ENCODE measurements around the gene PCNA. TPM values are rescaled to one million over a fixed set of nuclear protein-coding genes. Genes with fewer than 3 reads are reported as not detected.

The PCNA gene
- total and polyA plus RNA-seq, 3 experiments from 2014 or later: 58.4 to 662 (median 654) TPM

- POLR2A ChIA-PET: interaction anchor here (0.5 kb wide), 1 partner anchor 57 kb away, joined by 3 read pairs; no protein-coding TSS in a partner anchor
- CTCF ChIA-PET: interaction anchor here (0.7 to 8.0 kb wide), 2 partner anchors 9 to 40 kb away, joined by 3 to 62 read pairs; no protein-coding TSS in a partner anchor
Measured at GRCh38 chr20:5095454-5095853, 24.3 kb downstream of the PCNA start.

GRCh38 chr20:5092765-5093339, 26.9 kb downstream of the PCNA start:
- H3K27ac Mint-ChIP-seq: peak overlapping the region in 3 of 8 donors; percentile 30 to 58 (median 55)
- POLR2A ChIA-PET: interaction anchor here (0.7 kb wide), 1 partner anchor 180 kb away, joined by 8 read pairs; no protein-coding TSS in a partner anchor

More at GRCh38 chr20:5095454-5095853, 24.3 kb downstream of the PCNA start:
- no peak overlapping the region for H3K27ac ChIP-seq (ENCODE audit: low read depth, low read length)
- Mint-ChIP-seq H3K4me3 (no peak overlapping the region), H3K9me3 (no peaks in the 10 kb centered on the region), H3K27me3 (no peaks in the 10 kb centered on the region), H3K27ac (peak overlapping the region in 3 of 8 donors; percentile 52 to 86 (median 86)), H3K4me1 (peaks cover 3 to 4% (median 4%) of the 10 kb centered on the region in 3 donors), H3K36me3 (peaks cover 8 to 55% (median 11%) of the 10 kb centered on the region in 3 donors)
- no peaks in the 10 kb centered on the region for H3K27me3 ChIP-seq (ENCODE audit: insufficient read depth, low read length, poor library complexity, severe bottlenecking)
- H3K9me3 ChIP-seq (ENCODE audit: low read length): no peaks in the 10 kb centered on the region
- peaks cover under 1% of the 10 kb centered on the region for H3K4me1 ChIP-seq (ENCODE audit: insufficient read depth, low read length)
- H3K36me3 ChIP-seq (ENCODE audit: insufficient read depth, low read length): peaks cover 6% of the 10 kb centered on the region
- DNase-seq: no peak
- H3K4me3 ChIP-seq (ENCODE audit: low read length): no peak overlapping the region

GRCh38 chr20:5091902-5092301, 27.9 kb downstream of the PCNA start:
- Mint-ChIP-seq H3K4me3 (no peak overlapping the region), H3K4me1 (peaks cover 11 to 15% (median 13%) of the 10 kb centered on the region in 3 donors), H3K36me3 (peaks cover 4 to 29% (median 6%) of the 10 kb centered on the region in 3 donors), H3K9me3 (no peaks in the 10 kb centered on the region), H3K27ac (peak overlapping the region in 6 of 8 donors; percentile 2 to 69 (median 56)), H3K27me3 (no peaks in the 10 kb centered on the region)
- H3K27ac ChIP-seq (ENCODE audit: low read depth, low read length): no peak overlapping the region
- peaks cover 8% of the 10 kb centered on the region for H3K4me1 ChIP-seq (ENCODE audit: insufficient read depth, low read length)
- no peaks in the 10 kb centered on the region for H3K9me3 ChIP-seq (ENCODE audit: low read length)
- H3K27me3 ChIP-seq (ENCODE audit: insufficient read depth, low read length, poor library complexity, severe bottlenecking): no peaks in the 10 kb centered on the region
- H3K4me3 ChIP-seq (ENCODE audit: low read length): no peak overlapping the region
- DNase-seq: no peak
- POLR2A ChIA-PET: interaction anchor here (0.7 kb wide), 1 partner anchor 179 kb away, joined by 8 read pairs; no protein-coding TSS in a partner anchor
- H3K36me3 ChIP-seq (ENCODE audit: insufficient read depth, low read length): no peaks in the 10 kb centered on the region
- CTCF ChIA-PET: interaction anchor here (1.1 to 2.0 kb wide), 2 partner anchors 9 to 13 kb away, joined by 3 to 10 read pairs; no protein-coding TSS in a partner anchor

More at GRCh38 chr20:5092765-5093339, 26.9 kb downstream of the PCNA start:
- no peaks in the 10 kb centered on the region for H3K9me3 ChIP-seq (ENCODE audit: low read length)
- CTCF ChIA-PET: interaction anchor here (2.0 kb wide), 1 partner anchor 8 kb away, joined by 10 read pairs; no protein-coding TSS in a partner anchor
- no peak overlapping the region for H3K27ac ChIP-seq (ENCODE audit: low read depth, low read length)
- DNase-seq: no peak
- Mint-ChIP-seq H3K4me1 (peaks cover 11 to 15% (median 13%) of the 10 kb centered on the region in 3 donors), H3K9me3 (no peaks in the 10 kb centered on the region), H3K27me3 (no peaks in the 10 kb centered on the region), H3K36me3 (peaks cover 4 to 34% (median 6%) of the 10 kb centered on the region in 3 donors), H3K4me3 (no peak overlapping the region)
- H3K36me3 ChIP-seq (ENCODE audit: insufficient read depth, low read length): no peaks in the 10 kb centered on the region
- no peaks in the 10 kb centered on the region for H3K27me3 ChIP-seq (ENCODE audit: insufficient read depth, low read length, poor library complexity, severe bottlenecking)
- H3K4me3 ChIP-seq (ENCODE audit: low read length): no peak overlapping the region
- H3K4me1 ChIP-seq (ENCODE audit: insufficient read depth, low read length): peaks cover 8% of the 10 kb centered on the region

GRCh38 chr20:5090191-5090590, 29.6 kb downstream of the PCNA start:
- no peak overlapping the region for H3K27ac ChIP-seq (ENCODE audit: low read depth, low read length)
- H3K4me1 ChIP-seq (ENCODE audit: insufficient read depth, low read length): peaks cover 8% of the 10 kb centered on the region
- Mint-ChIP-seq H3K4me1 (peaks cover 11 to 15% (median 13%) of the 10 kb centered on the region in 3 donors), H3K4me3 (peak overlapping the region in 4 of 7 donors; percentile 3 to 70 (median 7)), H3K36me3 (peaks cover under 1 to 18% (median 2%) of the 10 kb centered on the region in 3 donors), H3K9me3 (no peaks in the 10 kb centered on the region), H3K27ac (peak overlapping the region; percentile 35 to 98 (median 84)), H3K27me3 (no peaks in the 10 kb centered on the region)
- H3K27me3 ChIP-seq (ENCODE audit: insufficient read depth, low read length, poor library complexity, severe bottlenecking): no peaks in the 10 kb centered on the region
- no peak overlapping the region for H3K4me3 ChIP-seq (ENCODE audit: low read length)
- H3K9me3 ChIP-seq (ENCODE audit: low read length): no peaks in the 10 kb centered on the region
- ChIA-PET CTCF (no interaction called here), POLR2A (no interaction called here)
- no peaks in the 10 kb centered on the region for H3K36me3 ChIP-seq (ENCODE audit: insufficient read depth, low read length)
- DNase-seq: peak in 1 of 5 donors; percentile 9

GRCh38 chr20:5088688-5089087, 31.1 kb downstream of the PCNA start:
- no peak overlapping the region for H3K27ac ChIP-seq (ENCODE audit: low read depth, low read length)
- H3K27me3 Mint-ChIP-seq: no peaks in the 10 kb centered on the region
- H3K4me1 ChIP-seq (ENCODE audit: insufficient read depth, low read length): peaks cover 8% of the 10 kb centered on the region
- ChIA-PET POLR2A (no interaction called here), CTCF (interaction anchor here (0.8 kb wide), 1 partner anchor 12 kb away, joined by 4 read pairs; no protein-coding TSS in a partner anchor)
- no peaks in the 10 kb centered on the region for H3K36me3 ChIP-seq (ENCODE audit: insufficient read depth, low read length)
- no peaks in the 10 kb centered on the region for H3K9me3 ChIP-seq (ENCODE audit: low read length)
- no peaks in the 10 kb centered on the region for H3K9me3 Mint-ChIP-seq
- peaks cover 11 to 15% (median 13%) of the 10 kb centered on the region in 3 donors for H3K4me1 Mint-ChIP-seq
- H3K4me3 Mint-ChIP-seq: peak overlapping the region in 1 of 7 donors; percentile 3
- no peak for DNase-seq
- H3K27ac Mint-ChIP-seq: peak overlapping the region in 4 of 8 donors; percentile 12 to 89 (median 40)
- no peaks in the 10 kb centered on the region for H3K27me3 ChIP-seq (ENCODE audit: insufficient read depth, low read length, poor library complexity, severe bottlenecking)
- no peak overlapping the region for H3K4me3 ChIP-seq (ENCODE audit: low read length)
- H3K36me3 Mint-ChIP-seq: peaks cover 0 to 16% (median 2%) of the 10 kb centered on the region in 3 donors

GRCh38 chr20:5085380-5085779, 34.4 kb downstream of the PCNA start:
- peaks cover 0 to 2% (median 0%) of the 10 kb centered on the region in 3 donors for H3K36me3 Mint-ChIP-seq
- ChIA-PET CTCF (interaction anchor here (1.0 kb wide), 1 partner anchor 15 kb away, joined by 5 read pairs; no protein-coding TSS in a partner anchor), POLR2A (no interaction called here)
- H3K9me3 ChIP-seq (ENCODE audit: low read length): no peaks in the 10 kb centered on the region
- no peaks in the 10 kb centered on the region for H3K36me3 ChIP-seq (ENCODE audit: insufficient read depth, low read length)
- peaks cover 7 to 11% (median 10%) of the 10 kb centered on the region in 3 donors for H3K4me1 Mint-ChIP-seq
- H3K4me3 Mint-ChIP-seq: no peak overlapping the region
- no peak for DNase-seq
- no peaks in the 10 kb centered on the region for H3K27me3 Mint-ChIP-seq
- H3K9me3 Mint-ChIP-seq: no peaks in the 10 kb centered on the region
- H3K4me3 ChIP-seq (ENCODE audit: low read length): no peak overlapping the region
- no peaks in the 10 kb centered on the region for H3K27me3 ChIP-seq (ENCODE audit: insufficient read depth, low read length, poor library complexity, severe bottlenecking)
- H3K27ac ChIP-seq (ENCODE audit: low read depth, low read length): no peak overlapping the region
- H3K27ac Mint-ChIP-seq: peak overlapping the region in 1 of 8 donors; percentile 22
- peaks cover 7% of the 10 kb centered on the region for H3K4me1 ChIP-seq (ENCODE audit: insufficient read depth, low read length)

GRCh38 chr20:5080384-5080877, 39.3 kb downstream of the PCNA start:
- Histone ChIP-seq H3K36me3 (ENCODE audit: insufficient read depth, low read length) (no peaks in the 10 kb centered on the region), H3K27ac (ENCODE audit: low read depth, low read length) (no peak overlapping the region), H3K9me3 (ENCODE audit: low read length) (no peaks in the 10 kb centered on the region), H3K27me3 (ENCODE audit: insufficient read depth, low read length, poor library complexity, severe bottlenecking) (no peaks in the 10 kb centered on the region), H3K4me1 (ENCODE audit: insufficient read depth, low read length) (peaks cover 25% of the 10 kb centered on the region), H3K4me3 (ENCODE audit: low read length) (no peak overlapping the region)
- Mint-ChIP-seq H3K4me1 (peaks cover 25 to 28% (median 26%) of the 10 kb centered on the region in 3 donors), H3K27ac (peak overlapping the region in 7 of 8 donors; percentile 54 to 98 (median 65)), H3K4me3 (no peak overlapping the region), H3K36me3 (peaks cover 0 to 1% (median 0%) of the 10 kb centered on the region in 3 donors), H3K27me3 (no peaks in the 10 kb centered on the region), H3K9me3 (no peaks in the 10 kb centered on the region)
- POLR2A ChIA-PET: interaction anchor here (0.5 to 1.4 kb wide), 2 partner anchors 16 to 40 kb away, joined by 3 read pairs; no protein-coding TSS in a partner anchor
- CTCF ChIA-PET: interaction anchor here (1.0 to 1.7 kb wide), 4 partner anchors 14 to 267 kb away, joined by 4 read pairs; partner anchors contain the start of gene CDS2
- no peak for DNase-seq
